Type B pancreatic cell (in vitro differentiated cells): Measurements from ENCODE around the gene LIMA1. TPM values are rescaled to one million over a fixed set of nuclear protein-coding genes. Genes with fewer than 3 reads are reported as not detected.
A peak's percentile ranks its signal among the peaks of the same experiment; 100 is the strongest.
"Not testable (repeated sequence)": the region's sequence is repeated elsewhere in the genome, so short reads cannot be mapped to it uniquely, and the experiment has no call there.

ENCODE experiments used
- DNase-seq: peaks from one replicate; pipeline ENCODE4 v3.0.0; 2021; ENCODE audit warnings: mixed read lengths; ENCODE audit not compliant: unreplicated experiment; ENCODE audit errors: extremely low spot score
- H3K27ac Mint-ChIP-seq: 2 replicates; pipeline ENCODE4 v1.8.0; 2021; ENCODE audit warnings: mild to moderate bottlenecking, mixed read lengths
- H3K27me3 Mint-ChIP-seq: 2 replicates; pipeline ENCODE4 v1.8.0; 2021; ENCODE audit warnings: mixed read lengths
- H3K36me3 Mint-ChIP-seq: 2 replicates; pipeline ENCODE4 v1.8.0; 2021; ENCODE audit warnings: mixed read lengths
- H3K4me1 Mint-ChIP-seq: one replicate; pipeline ENCODE4 v1.8.0; 2021; ENCODE audit warnings: mixed read lengths; ENCODE audit not compliant: unreplicated experiment
- H3K4me3 Mint-ChIP-seq: 2 replicates; pipeline ENCODE4 v1.8.0; 2021; ENCODE audit warnings: mild to moderate bottlenecking, mixed read lengths
- H3K9me3 Mint-ChIP-seq: 2 replicates; pipeline ENCODE4 v1.8.0; 2021; ENCODE audit warnings: mixed read lengths
- CTCF ChIP-seq: fragments of 200-600 bp; sonication (generic); conservative IDR thresholded peaks from 2 replicates; pipeline ENCODE4 v1.5.0; 2021; ENCODE audit warnings: antibody characterized with exemption, mild to moderate bottlenecking
- total RNA-seq: library from RNA; stranded (reverse); gene quantifications from 2 replicates; pipeline ENCODE4 v1.2.1, GENCODE V29; 2021; ENCODE audit warnings: low replicate concordance

Gene LIMA1
- total RNA-seq, 1 donor from 2014 or later: 54.4 TPM

DNA sequence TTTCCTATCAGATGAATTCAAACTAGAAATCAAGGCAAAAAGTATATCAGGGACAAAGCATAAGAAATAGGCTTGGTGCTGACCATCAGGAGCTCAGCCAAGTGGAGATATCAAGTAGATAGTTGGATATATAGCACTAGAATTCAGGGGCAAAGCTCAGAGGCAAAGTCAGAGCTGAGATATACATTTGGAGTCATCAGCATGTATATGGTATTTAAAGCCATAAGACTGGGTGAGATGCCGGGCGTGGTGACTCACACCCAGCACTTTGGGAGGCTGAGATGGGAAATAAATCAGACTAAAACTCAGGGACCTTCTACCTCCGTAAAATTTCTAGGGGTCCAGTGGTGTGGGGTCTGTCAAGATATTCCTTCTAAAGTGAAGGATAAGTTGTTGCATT, 38.9 kb upstream of the LIMA1 start:
- H3K4me3 Mint-ChIP-seq: no peak overlapping the region
- no peak for TF ChIP-seq CTCF
- DNase-seq: no peak
- no peaks in the 10 kb centered on the region for H3K36me3 Mint-ChIP-seq
- no peaks in the 10 kb centered on the region for H3K27me3 Mint-ChIP-seq
- H3K27ac Mint-ChIP-seq: no peak overlapping the region
- H3K4me1 Mint-ChIP-seq: no peaks in the 10 kb centered on the region
- no peaks in the 10 kb centered on the region for H3K9me3 Mint-ChIP-seq

GRCh38 chr12:50317203-50317602, 33.9 kb upstream of the LIMA1 start:
- no peak overlapping the region for H3K27ac Mint-ChIP-seq

DNA sequence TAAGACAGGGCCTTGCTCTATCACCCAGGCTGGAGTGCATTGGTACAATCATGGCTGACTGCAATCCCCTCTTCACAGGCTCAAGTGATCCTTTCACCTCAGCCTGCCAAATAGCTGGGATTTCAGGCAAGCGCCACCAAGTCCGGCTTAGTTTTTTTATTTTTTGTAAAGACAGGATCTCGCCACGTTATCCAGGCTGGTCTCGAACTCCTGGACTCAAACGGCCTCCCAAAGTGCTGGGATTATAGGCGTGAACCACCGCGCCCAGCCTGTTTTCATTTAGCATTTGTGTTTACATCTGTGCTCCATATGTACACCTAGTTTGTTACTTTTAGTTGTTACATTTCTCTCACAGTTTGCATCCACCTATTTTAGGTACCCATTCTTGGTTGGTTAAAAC, 32.5 kb upstream of the LIMA1 start:
- no peaks in the 10 kb centered on the region for H3K36me3 Mint-ChIP-seq
- H3K9me3 Mint-ChIP-seq: no peaks in the 10 kb centered on the region
- TF ChIP-seq CTCF: no peak
- H3K27ac Mint-ChIP-seq: no peak overlapping the region
- no peaks in the 10 kb centered on the region for H3K27me3 Mint-ChIP-seq
- DNase-seq: no peak
- H3K4me1 Mint-ChIP-seq: peaks cover 5% of the 10 kb centered on the region
- H3K4me3 Mint-ChIP-seq: no peak overlapping the region

More at GRCh38 chr12:50317203-50317602, 33.9 kb upstream of the LIMA1 start:
- DNase-seq: no peak
- Mint-ChIP-seq H3K4me3 (no peak overlapping the region), H3K4me1 (peaks cover 5% of the 10 kb centered on the region), H3K36me3 (no peaks in the 10 kb centered on the region), H3K9me3 (no peaks in the 10 kb centered on the region), H3K27me3 (no peaks in the 10 kb centered on the region)
- TF ChIP-seq CTCF: no peak

GRCh38 chr12:50314636-50315312, 31.5 kb upstream of the LIMA1 start:
- no peaks in the 10 kb centered on the region for H3K9me3 Mint-ChIP-seq
- H3K4me1 Mint-ChIP-seq: peaks cover 5% of the 10 kb centered on the region
- no peaks in the 10 kb centered on the region for H3K27me3 Mint-ChIP-seq
- no peak for DNase-seq
- H3K4me3 Mint-ChIP-seq: no peak overlapping the region
- no peaks in the 10 kb centered on the region for H3K36me3 Mint-ChIP-seq
- H3K27ac Mint-ChIP-seq: peak overlapping the region; percentile 50
- peak; percentile 83 for TF ChIP-seq CTCF

DNA sequence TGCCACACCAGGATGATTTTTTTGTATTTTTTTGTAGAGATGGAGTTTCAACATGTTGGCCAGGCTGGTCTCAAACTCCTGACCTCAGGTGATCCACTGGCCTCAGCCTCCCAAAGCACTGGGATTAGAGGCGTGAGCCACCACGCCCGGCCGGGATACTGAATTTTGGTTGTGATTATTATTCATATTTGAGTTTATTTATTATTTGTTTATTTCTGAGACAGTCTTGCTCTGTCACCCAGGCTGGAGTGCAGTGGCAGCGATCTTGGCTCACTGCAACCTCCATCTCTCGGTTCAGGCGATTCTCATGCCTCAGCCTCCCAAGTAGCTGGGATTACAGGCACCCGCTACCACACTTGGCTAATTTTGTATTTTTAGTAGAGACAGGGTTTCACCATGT, 30.7 kb upstream of the LIMA1 start:
- not testable (repeated sequence) for H3K4me3 Mint-ChIP-seq, H3K27ac Mint-ChIP-seq, H3K9me3 Mint-ChIP-seq, H3K27me3 Mint-ChIP-seq, DNase-seq, H3K4me1 Mint-ChIP-seq, H3K36me3 Mint-ChIP-seq

- Mint-ChIP-seq H3K27me3 (no peaks in the 10 kb centered on the region), H3K36me3 (no peaks in the 10 kb centered on the region), H3K9me3 (no peaks in the 10 kb centered on the region), H3K4me1 (peaks cover 5% of the 10 kb centered on the region), H3K4me3 (no peak overlapping the region), H3K27ac (no peak overlapping the region)
- no peak for TF ChIP-seq CTCF
- DNase-seq: no peak
Observed at GRCh38 chr12:50313256-50313931, 30.1 kb upstream of the LIMA1 start.

- H3K9me3 Mint-ChIP-seq, H3K27ac Mint-ChIP-seq, H3K36me3 Mint-ChIP-seq, H3K4me3 Mint-ChIP-seq, DNase-seq, H3K4me1 Mint-ChIP-seq, H3K27me3 Mint-ChIP-seq: not testable (repeated sequence)
Observed at GRCh38 chr12:50311858-50312609, 28.7 kb upstream of the LIMA1 start.
